ENCODE results near the gene LRRFIP2.
"Not testable (repeated sequence)": the region's sequence is repeated elsewhere in the genome, so short reads cannot be mapped to it uniquely, and the experiment has no call there.

The LRRFIP2 gene

DNA sequence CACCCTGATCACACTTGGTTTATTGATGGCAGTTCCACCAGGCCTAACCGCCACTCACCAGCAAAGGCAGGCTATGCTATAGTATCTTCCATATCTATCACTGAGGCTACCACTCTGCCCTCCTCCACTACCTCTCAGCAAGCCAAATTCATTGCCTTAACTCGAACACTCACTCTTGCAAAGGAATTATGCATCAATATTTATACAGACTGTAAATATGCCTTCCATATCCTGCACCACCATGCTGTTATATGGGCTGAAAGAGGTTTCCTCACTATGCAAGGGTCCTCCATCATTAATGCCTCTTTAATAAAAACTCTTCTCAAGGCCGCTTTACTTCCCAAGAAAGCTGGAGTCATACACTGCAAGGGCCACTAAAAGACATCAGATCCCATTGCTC is 33.6 kb upstream of the LRRFIP2 start:
- H3K4me1 ChIP-seq (ENCODE audit: control insufficient read depth, insufficient read depth, low read length); H3K36me3 ChIP-seq (ENCODE audit: control insufficient read depth, insufficient read depth, low read length); H3K27me3 ChIP-seq (ENCODE audit: control insufficient read depth, insufficient read depth, low read length); H3K9me3 ChIP-seq (ENCODE audit: control insufficient read depth, insufficient read depth, low read length); H3K4me3 ChIP-seq (ENCODE audit: low read depth, low read length); H3K9ac ChIP-seq (ENCODE audit: low read depth, low read length): not testable (repeated sequence)

DNA sequence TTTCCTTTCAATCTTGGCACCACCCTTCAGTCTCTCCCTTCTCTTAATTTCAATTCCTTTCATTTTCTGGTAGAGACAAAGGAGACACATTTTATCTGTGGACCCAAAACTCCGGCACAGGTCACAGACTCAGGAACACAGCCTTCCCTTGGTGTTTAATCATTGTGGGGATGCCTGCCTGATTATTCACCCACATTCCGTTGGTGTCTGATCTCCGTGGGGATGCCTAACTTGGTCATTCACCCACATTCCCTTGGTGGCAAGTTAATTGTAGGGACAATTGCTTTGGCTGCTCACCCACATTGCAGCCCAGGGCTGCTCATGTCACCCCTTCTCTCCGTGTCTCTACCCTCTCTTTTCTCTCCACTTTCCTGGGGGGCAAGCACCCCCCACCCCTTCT is 31.7 kb upstream of the LRRFIP2 start:
- not testable (repeated sequence) for H3K27me3 ChIP-seq (ENCODE audit: control insufficient read depth, insufficient read depth, low read length); H3K4me1 ChIP-seq (ENCODE audit: control insufficient read depth, insufficient read depth, low read length); H3K36me3 ChIP-seq (ENCODE audit: control insufficient read depth, insufficient read depth, low read length); H3K9ac ChIP-seq (ENCODE audit: low read depth, low read length); H3K9me3 ChIP-seq (ENCODE audit: control insufficient read depth, insufficient read depth, low read length); H3K4me3 ChIP-seq (ENCODE audit: low read depth, low read length)

DNA sequence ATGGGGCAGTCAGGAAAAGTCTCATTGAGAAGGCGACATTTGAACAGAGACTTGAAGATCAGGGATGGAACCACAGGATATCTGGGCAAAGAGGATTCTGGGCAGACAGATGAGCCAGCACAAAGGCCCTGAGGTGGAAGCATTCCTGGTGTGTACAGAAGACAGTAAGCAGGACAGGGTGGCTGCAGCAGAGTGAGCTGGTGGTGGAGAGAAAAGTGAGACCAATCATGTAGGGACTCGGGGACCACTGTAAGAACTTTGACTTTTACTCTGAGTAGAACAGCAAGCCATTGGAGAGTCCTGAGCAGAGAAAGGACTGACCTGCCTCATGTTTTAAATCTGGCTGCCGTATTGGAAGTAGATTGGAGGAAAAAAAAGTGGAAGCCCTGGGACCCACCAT is 29.9 kb upstream of the LRRFIP2 start:
- Histone ChIP-seq H3K9me3 (ENCODE audit: control insufficient read depth, insufficient read depth, low read length) (no peaks in the 10 kb centered on the region), H3K9ac (ENCODE audit: low read depth, low read length) (no peak overlapping the region), H3K36me3 (ENCODE audit: control insufficient read depth, insufficient read depth, low read length) (no peaks in the 10 kb centered on the region), H3K4me1 (ENCODE audit: control insufficient read depth, insufficient read depth, low read length) (no peaks in the 10 kb centered on the region), H3K27me3 (ENCODE audit: control insufficient read depth, insufficient read depth, low read length) (no peaks in the 10 kb centered on the region), H3K4me3 (ENCODE audit: low read depth, low read length) (no peak overlapping the region)

DNA sequence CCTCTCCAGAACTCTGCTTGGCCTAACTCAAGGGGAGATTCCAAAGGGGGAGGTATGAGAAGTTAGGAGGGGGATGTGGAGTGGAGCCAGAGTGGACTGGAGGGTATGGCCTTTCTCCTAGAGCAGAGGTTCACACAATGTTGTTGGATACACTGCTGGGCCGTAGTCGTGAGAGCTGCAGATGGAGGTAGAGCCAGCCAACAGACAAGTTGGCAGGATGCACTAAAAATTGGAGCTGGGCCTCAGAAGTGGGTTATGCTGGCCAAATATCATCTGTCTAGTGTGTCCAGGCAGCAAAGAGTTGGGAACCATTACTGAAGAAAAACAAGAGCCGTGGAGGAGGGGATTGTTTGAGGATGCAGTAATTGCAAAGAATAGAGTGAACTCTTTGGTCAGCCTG is 27.7 kb upstream of the LRRFIP2 start:
- no peak overlapping the region for H3K9ac ChIP-seq (ENCODE audit: low read depth, low read length)
- no peaks in the 10 kb centered on the region for H3K4me1 ChIP-seq (ENCODE audit: control insufficient read depth, insufficient read depth, low read length)
- no peaks in the 10 kb centered on the region for H3K9me3 ChIP-seq (ENCODE audit: control insufficient read depth, insufficient read depth, low read length)
- H3K27me3 ChIP-seq (ENCODE audit: control insufficient read depth, insufficient read depth, low read length): no peaks in the 10 kb centered on the region
- H3K36me3 ChIP-seq (ENCODE audit: control insufficient read depth, insufficient read depth, low read length): no peaks in the 10 kb centered on the region
- no peak overlapping the region for H3K4me3 ChIP-seq (ENCODE audit: low read depth, low read length)

DNA sequence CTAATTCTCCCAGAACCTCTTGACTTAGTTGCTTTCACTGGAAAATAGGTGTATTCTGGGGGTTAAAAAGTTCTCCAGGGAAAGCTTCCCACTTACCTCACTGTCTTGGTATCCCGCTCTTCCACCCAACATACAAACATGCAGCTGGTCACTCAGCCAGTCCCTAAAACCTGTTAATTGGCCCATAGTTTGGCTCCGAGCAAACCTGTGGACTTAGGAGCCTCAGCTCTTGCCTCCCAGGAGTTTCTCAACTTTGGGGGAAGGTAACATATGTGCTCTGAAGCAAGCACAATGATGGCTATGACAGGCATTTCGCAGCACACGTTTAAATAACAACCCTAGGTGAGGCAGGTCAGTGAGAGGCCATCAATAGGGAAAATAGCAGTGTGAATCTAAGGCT is 25.8 kb upstream of the LRRFIP2 start:
- no peaks in the 10 kb centered on the region for H3K36me3 ChIP-seq (ENCODE audit: control insufficient read depth, insufficient read depth, low read length)
- H3K9me3 ChIP-seq (ENCODE audit: control insufficient read depth, insufficient read depth, low read length): no peaks in the 10 kb centered on the region
- H3K4me1 ChIP-seq (ENCODE audit: control insufficient read depth, insufficient read depth, low read length): no peaks in the 10 kb centered on the region
- H3K4me3 ChIP-seq (ENCODE audit: low read depth, low read length): no peak overlapping the region
- H3K27me3 ChIP-seq (ENCODE audit: control insufficient read depth, insufficient read depth, low read length): no peaks in the 10 kb centered on the region
- H3K9ac ChIP-seq (ENCODE audit: low read depth, low read length): no peak overlapping the region

DNA sequence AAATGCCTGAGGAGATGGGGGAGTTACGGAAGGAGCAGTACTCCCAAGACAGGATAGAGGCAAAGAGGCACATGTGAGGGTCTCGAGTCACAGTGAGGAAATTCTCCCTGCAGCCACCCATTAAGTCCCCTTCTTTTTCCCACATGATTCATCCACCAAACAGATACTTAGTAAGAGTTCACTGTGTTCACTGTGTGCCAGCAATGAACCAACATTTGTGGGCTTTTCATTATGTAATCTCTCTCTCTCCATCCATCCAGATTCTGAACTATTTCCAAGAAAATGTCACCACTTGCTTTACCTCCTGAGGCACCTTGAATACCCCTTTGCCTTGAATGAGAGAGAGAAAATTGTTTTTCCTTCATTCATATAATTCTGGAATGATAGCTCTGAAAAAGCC is 24.6 kb upstream of the LRRFIP2 start:
- no peaks in the 10 kb centered on the region for H3K27me3 ChIP-seq (ENCODE audit: control insufficient read depth, insufficient read depth, low read length)
- no peaks in the 10 kb centered on the region for H3K4me1 ChIP-seq (ENCODE audit: control insufficient read depth, insufficient read depth, low read length)
- H3K36me3 ChIP-seq (ENCODE audit: control insufficient read depth, insufficient read depth, low read length): no peaks in the 10 kb centered on the region
- no peak overlapping the region for H3K9ac ChIP-seq (ENCODE audit: low read depth, low read length)
- H3K9me3 ChIP-seq (ENCODE audit: control insufficient read depth, insufficient read depth, low read length): no peaks in the 10 kb centered on the region
- no peak overlapping the region for H3K4me3 ChIP-seq (ENCODE audit: low read depth, low read length)

DNA sequence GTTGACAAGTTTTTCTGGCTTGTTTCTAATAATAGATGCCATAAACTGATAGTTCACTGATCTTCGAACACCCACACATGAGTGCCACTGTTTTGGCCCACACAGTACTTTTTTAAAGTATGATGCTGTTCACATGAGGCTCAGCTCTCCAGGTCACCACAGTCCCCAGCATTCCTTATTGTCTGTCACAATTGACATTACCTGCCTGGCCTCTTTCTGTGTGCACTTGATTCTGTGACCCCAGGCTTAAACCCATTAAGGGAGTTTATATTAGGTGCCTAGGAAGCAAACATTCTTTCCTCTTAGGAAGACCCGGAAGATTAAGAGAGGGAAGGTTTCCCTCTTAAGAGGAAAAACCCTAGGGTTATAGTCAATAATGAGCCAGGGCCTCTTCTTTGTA is 24.2 kb upstream of the LRRFIP2 start:
- no peaks in the 10 kb centered on the region for H3K9me3 ChIP-seq (ENCODE audit: control insufficient read depth, insufficient read depth, low read length)
- no peaks in the 10 kb centered on the region for H3K27me3 ChIP-seq (ENCODE audit: control insufficient read depth, insufficient read depth, low read length)
- no peak overlapping the region for H3K9ac ChIP-seq (ENCODE audit: low read depth, low read length)
- no peak overlapping the region for H3K4me3 ChIP-seq (ENCODE audit: low read depth, low read length)
- H3K36me3 ChIP-seq (ENCODE audit: control insufficient read depth, insufficient read depth, low read length): no peaks in the 10 kb centered on the region
- no peaks in the 10 kb centered on the region for H3K4me1 ChIP-seq (ENCODE audit: control insufficient read depth, insufficient read depth, low read length)

DNA sequence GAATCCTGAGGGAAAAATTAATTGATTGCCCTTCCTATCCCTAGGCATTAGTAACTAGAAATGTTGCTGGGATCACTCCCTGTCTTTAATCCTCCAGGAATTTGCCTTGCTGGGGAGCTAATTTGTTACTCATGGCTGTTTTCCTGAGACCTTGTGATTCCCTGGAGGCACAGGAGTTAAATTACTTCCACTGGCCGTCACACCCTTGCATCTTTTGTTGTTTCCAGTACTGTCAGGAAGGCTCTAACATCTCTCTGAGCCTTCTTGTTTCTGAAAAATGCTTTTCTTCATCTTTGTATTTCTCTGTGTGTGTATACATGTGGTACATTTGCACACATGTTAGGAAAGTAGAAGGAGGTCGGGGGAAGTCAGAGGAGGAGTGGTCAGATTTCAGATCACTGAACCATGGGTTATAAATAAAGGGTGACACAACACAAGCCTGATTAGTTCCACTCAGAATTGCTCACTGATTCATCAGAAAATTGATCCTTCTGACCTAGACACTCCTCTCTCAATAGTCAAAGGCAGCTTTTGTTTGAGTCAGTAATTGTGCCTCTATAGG is 23.5 kb upstream of the LRRFIP2 start:
- Histone ChIP-seq H3K27me3 (ENCODE audit: control insufficient read depth, insufficient read depth, low read length) (no peaks in the 10 kb centered on the region), H3K9me3 (ENCODE audit: control insufficient read depth, insufficient read depth, low read length) (no peaks in the 10 kb centered on the region), H3K9ac (ENCODE audit: low read depth, low read length) (no peak overlapping the region), H3K4me1 (ENCODE audit: control insufficient read depth, insufficient read depth, low read length) (no peaks in the 10 kb centered on the region), H3K4me3 (ENCODE audit: low read depth, low read length) (no peak overlapping the region), H3K36me3 (ENCODE audit: control insufficient read depth, insufficient read depth, low read length) (no peaks in the 10 kb centered on the region)

DNA sequence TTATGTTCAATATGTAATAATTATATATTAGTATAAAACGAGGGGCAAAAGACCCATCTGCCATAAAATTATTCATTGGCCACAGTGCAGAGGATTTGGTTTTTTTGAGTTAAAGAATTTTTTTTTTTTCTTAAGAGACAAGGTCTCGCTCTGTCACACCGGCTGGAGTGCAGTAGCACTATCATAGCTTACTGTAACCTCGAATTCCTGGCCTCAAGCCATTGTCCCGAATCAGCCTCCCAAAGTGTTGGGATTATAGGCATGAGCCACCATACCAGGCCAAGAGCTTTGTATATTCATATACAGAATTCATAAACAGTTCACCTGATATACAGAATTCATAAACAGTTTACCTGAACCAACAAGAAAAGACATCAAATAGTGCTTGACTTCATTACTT is 20.2 kb upstream of the LRRFIP2 start:
- no peaks in the 10 kb centered on the region for H3K9me3 ChIP-seq (ENCODE audit: control insufficient read depth, insufficient read depth, low read length)
- no peaks in the 10 kb centered on the region for H3K27me3 ChIP-seq (ENCODE audit: control insufficient read depth, insufficient read depth, low read length)
- no peaks in the 10 kb centered on the region for H3K4me1 ChIP-seq (ENCODE audit: control insufficient read depth, insufficient read depth, low read length)
- H3K36me3 ChIP-seq (ENCODE audit: control insufficient read depth, insufficient read depth, low read length): no peaks in the 10 kb centered on the region
- H3K4me3 ChIP-seq (ENCODE audit: low read depth, low read length): no peak overlapping the region
- no peak overlapping the region for H3K9ac ChIP-seq (ENCODE audit: low read depth, low read length)

DNA sequence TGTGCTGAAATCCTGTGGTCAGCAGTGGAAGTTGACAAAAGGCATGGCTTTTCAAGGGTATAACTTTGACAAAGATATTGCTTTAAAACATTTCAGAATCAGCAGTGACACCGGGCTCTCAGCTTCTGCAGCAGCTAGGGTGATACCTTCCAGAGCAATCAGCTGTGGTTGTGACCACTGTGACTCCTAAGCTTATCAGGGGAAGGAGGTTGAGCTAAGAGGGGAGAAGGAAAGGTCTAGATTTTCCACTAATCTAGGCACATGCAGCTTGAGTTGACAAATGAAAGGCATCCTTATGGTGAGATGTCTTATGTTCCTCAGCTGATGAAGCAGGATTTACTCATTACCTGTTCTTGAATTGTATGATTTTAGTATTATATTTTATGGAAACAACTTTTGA is 16.3 kb upstream of the LRRFIP2 start:
- H3K9ac ChIP-seq (ENCODE audit: low read depth, low read length): no peak overlapping the region
- H3K4me3 ChIP-seq (ENCODE audit: low read depth, low read length): no peak overlapping the region
- no peaks in the 10 kb centered on the region for H3K36me3 ChIP-seq (ENCODE audit: control insufficient read depth, insufficient read depth, low read length)
- no peaks in the 10 kb centered on the region for H3K9me3 ChIP-seq (ENCODE audit: control insufficient read depth, insufficient read depth, low read length)
- H3K4me1 ChIP-seq (ENCODE audit: control insufficient read depth, insufficient read depth, low read length): no peaks in the 10 kb centered on the region
- no peaks in the 10 kb centered on the region for H3K27me3 ChIP-seq (ENCODE audit: control insufficient read depth, insufficient read depth, low read length)

DNA sequence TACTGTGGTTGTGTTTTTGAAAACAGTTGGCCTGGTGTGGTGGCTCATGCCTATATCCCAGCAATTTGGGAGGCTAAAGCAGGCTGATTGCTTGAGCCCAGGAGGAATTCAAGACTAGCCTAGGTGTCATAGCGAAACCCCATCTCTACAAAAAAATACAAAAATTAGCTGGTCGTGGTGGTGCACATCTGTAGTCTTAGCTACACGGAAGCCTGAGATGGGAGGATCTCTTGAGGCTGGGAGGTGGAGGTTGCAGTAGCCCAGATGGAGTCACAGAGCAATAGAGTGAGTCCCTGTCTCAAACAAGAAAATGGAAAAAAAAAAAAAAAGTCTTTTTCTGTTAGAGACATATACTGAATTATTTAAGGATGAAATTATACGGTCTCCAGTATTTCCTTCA is 14.7 kb upstream of the LRRFIP2 start:
- H3K27me3 ChIP-seq (ENCODE audit: control insufficient read depth, insufficient read depth, low read length): no peaks in the 10 kb centered on the region
- no peaks in the 10 kb centered on the region for H3K9me3 ChIP-seq (ENCODE audit: control insufficient read depth, insufficient read depth, low read length)
- H3K4me1 ChIP-seq (ENCODE audit: control insufficient read depth, insufficient read depth, low read length): no peaks in the 10 kb centered on the region
- no peaks in the 10 kb centered on the region for H3K36me3 ChIP-seq (ENCODE audit: control insufficient read depth, insufficient read depth, low read length)
- no peak overlapping the region for H3K4me3 ChIP-seq (ENCODE audit: low read depth, low read length)
- no peak overlapping the region for H3K9ac ChIP-seq (ENCODE audit: low read depth, low read length)

DNA sequence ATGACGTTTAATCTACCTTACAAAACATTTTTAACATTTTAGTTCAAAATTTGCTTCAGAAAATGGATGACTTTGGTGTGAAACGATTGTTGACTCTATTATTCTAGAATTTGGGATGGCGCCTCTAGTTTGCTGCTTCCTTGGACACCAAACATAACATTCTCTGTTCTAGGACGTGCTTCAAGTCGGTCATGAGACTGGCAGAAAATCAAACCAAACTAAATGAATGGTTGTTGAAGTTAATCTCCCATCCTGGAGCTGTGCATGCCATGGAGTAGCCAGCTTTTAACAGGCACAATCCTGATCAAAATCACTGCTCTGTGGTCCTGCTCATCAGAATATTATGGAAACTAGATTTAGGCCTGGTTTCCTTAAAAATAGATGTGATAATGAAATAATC is 9.6 kb upstream of the LRRFIP2 start:
- Histone ChIP-seq H3K36me3 (ENCODE audit: control insufficient read depth, insufficient read depth, low read length) (no peaks in the 10 kb centered on the region), H3K4me1 (ENCODE audit: control insufficient read depth, insufficient read depth, low read length) (no peaks in the 10 kb centered on the region), H3K27me3 (ENCODE audit: control insufficient read depth, insufficient read depth, low read length) (no peaks in the 10 kb centered on the region), H3K4me3 (ENCODE audit: low read depth, low read length) (no peak overlapping the region), H3K9me3 (ENCODE audit: control insufficient read depth, insufficient read depth, low read length) (no peaks in the 10 kb centered on the region), H3K9ac (ENCODE audit: low read depth, low read length) (no peak overlapping the region)

DNA sequence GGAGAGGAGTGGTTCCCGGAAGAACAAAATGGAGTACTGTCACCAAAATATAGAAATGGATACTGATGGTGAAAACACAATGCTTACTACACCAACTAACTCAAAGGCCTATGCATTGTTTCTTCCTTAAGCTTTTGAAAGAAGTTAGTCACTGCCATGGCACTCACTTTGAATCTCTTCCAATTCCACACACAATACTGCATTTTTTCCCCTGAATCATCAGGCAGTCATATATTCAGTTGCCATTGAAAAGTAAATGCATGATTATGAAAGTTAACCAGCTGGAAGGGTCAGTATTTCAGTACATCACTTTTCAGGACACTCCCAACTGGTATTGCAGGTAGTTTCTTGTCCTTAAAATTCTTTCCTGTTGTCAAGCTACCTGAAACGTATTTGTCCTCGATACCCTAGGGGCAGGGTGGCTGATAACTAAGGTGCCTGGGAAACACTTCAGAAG is 9.0 kb upstream of the LRRFIP2 start:
- H3K4me1 ChIP-seq (ENCODE audit: control insufficient read depth, insufficient read depth, low read length): no peaks in the 10 kb centered on the region
- no peak overlapping the region for H3K9ac ChIP-seq (ENCODE audit: low read depth, low read length)
- H3K36me3 ChIP-seq (ENCODE audit: control insufficient read depth, insufficient read depth, low read length): no peaks in the 10 kb centered on the region
- no peaks in the 10 kb centered on the region for H3K9me3 ChIP-seq (ENCODE audit: control insufficient read depth, insufficient read depth, low read length)
- H3K27me3 ChIP-seq (ENCODE audit: control insufficient read depth, insufficient read depth, low read length): no peaks in the 10 kb centered on the region
- H3K4me3 ChIP-seq (ENCODE audit: low read depth, low read length): no peak overlapping the region

Measured in iPS-15b (cell line).